ENCODE data around the gene MCC. TPM values are rescaled to one million over a fixed set of nuclear protein-coding genes. Genes with fewer than 3 reads are reported as not detected.
"Not testable (repeated sequence)": the region's sequence is repeated elsewhere in the genome, so short reads cannot be mapped to it uniquely, and the experiment has no call there.

Gene MCC
- total RNA-seq, 2 experiments from 2014 or later: 2.9 to 3.3 TPM

DNA sequence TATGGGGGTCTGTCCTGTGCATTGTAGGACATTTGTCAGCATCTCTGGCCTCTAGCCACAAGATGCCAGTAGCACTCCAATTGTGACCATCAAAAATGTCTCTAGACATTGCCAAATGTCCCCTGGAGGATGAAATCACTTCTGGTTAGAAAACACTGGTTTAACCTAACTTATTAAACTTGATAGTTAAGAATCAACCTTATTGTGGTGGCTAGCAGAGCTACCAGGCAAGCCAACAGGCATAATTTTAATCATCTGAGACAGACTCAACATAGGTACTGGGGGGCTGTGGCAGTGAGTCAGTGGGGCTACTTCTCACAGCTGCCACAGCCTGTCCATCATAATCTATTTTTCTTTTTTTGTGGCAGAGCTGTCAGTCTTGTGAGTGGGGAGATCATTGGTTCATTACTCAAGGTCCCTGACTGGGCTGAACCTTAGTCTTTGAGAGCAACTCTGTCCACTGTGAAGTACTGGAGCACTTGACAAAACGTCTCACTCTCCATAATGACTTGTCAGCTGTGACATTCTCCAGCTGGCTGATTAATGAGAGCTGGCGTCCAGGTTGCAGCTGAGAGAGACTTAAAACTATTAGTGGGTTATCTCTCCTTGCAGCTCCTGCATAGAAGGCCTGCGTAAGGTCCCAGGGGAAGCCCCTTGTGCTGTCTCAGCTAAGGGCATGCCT is 403.7 kb downstream of the MCC start:
- Mint-ChIP-seq H3K27ac (no peak overlapping the region), H3K4me1 (no peaks in the 10 kb centered on the region), H3K4me3 (no peak overlapping the region), H3K27me3 (no peaks in the 10 kb centered on the region), H3K9me3 (no peaks in the 10 kb centered on the region), H3K36me3 (ENCODE audit: low read depth) (no peaks in the 10 kb centered on the region)
- ChIA-PET POLR2A (no interaction called here), CTCF (no interaction called here)
- no peak for DNase-seq

DNA sequence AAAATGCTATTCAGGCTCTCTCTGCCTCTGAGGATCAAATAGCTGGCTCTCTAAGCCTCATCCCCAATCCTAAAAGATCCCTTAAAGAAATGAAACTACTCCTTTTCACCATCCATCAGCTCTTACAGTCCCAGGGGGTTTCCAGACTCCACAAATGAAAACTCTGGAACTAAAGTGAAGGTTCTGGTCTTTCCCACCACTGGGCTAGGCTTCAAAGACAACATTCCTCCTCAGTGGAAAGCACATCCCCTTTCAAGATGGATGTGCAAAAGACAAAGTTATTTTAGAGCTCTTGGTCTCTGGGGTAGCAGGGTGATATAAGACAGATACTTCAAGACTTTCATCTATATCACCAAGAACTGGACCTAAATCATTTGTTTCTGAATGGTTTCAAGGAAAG is 404.8 kb downstream of the MCC start:
- Mint-ChIP-seq H3K4me3 (no peak overlapping the region), H3K9me3 (no peaks in the 10 kb centered on the region), H3K4me1 (no peaks in the 10 kb centered on the region), H3K27me3 (no peaks in the 10 kb centered on the region), H3K36me3 (ENCODE audit: low read depth) (no peaks in the 10 kb centered on the region), H3K27ac (no peak overlapping the region)
- ChIA-PET POLR2A (no interaction called here), CTCF (no interaction called here)
- no peak for DNase-seq

DNA sequence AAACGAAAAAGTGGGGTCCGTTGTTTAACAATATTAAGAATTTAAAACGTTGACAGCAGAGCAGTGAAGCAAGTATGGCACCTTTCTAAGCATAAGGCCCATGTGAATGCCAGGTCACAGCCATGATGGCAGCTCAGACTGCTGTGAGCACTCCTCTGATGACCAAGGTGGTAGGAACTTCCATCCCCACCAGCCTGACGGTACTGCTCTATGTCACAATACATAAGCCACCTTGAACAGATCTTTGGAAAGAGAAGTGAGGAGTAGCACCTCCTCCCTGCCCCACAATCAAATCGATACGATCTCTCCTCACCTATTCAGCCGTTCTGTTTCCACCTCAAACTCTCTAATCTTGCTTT is 405.7 kb downstream of the MCC start:
- Mint-ChIP-seq H3K9me3 (peaks cover under 1% of the 10 kb centered on the region), H3K27me3 (peaks cover under 1% of the 10 kb centered on the region), H3K36me3 (ENCODE audit: low read depth) (peaks cover under 1% of the 10 kb centered on the region), H3K4me1 (no peaks in the 10 kb centered on the region), H3K27ac (no peak overlapping the region), H3K4me3 (no peak overlapping the region)
- POLR2A ChIA-PET: no interaction called here
- no peak for DNase-seq
- CTCF ChIA-PET: no interaction called here

DNA sequence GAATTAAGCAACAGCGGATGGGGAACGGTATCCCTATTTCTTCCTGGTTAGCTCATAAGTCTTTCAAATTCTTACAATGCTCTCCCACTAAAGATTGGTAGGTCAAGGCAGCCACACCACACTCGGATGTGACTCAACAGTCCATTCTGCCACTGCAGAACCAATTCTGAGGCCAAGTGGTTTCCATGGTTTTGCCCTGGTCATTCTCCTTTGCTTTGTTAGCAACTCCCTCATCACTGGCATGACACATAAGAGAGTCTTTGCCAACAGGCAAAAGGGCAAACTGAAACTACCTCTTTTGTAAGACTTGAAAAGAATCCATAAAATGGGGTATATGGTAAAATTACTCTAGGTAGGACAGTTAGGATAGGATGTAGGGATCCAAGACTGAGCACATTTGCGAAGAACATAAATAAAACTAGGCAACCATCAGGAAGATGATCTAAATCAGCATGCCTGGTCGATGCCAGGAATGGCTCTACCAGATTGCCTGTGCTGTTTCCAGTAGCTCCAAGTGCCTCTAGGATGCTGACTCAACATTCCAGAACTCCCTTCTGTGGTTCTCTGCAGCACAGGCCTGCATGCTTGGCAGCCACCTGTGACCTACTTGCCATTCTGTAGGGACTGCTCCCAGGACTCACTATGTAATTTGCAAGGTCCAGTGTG is 406.2 kb downstream of the MCC start:
- peaks cover 5% of the 10 kb centered on the region for H3K36me3 Mint-ChIP-seq (ENCODE audit: low read depth)
- no peak overlapping the region for H3K4me3 Mint-ChIP-seq
- CTCF ChIA-PET: no interaction called here
- no peak overlapping the region for H3K27ac Mint-ChIP-seq
- peaks cover 6% of the 10 kb centered on the region for H3K27me3 Mint-ChIP-seq
- no peak for DNase-seq
- H3K9me3 Mint-ChIP-seq: peaks cover 2% of the 10 kb centered on the region
- H3K4me1 Mint-ChIP-seq: no peaks in the 10 kb centered on the region
- POLR2A ChIA-PET: no interaction called here

DNA sequence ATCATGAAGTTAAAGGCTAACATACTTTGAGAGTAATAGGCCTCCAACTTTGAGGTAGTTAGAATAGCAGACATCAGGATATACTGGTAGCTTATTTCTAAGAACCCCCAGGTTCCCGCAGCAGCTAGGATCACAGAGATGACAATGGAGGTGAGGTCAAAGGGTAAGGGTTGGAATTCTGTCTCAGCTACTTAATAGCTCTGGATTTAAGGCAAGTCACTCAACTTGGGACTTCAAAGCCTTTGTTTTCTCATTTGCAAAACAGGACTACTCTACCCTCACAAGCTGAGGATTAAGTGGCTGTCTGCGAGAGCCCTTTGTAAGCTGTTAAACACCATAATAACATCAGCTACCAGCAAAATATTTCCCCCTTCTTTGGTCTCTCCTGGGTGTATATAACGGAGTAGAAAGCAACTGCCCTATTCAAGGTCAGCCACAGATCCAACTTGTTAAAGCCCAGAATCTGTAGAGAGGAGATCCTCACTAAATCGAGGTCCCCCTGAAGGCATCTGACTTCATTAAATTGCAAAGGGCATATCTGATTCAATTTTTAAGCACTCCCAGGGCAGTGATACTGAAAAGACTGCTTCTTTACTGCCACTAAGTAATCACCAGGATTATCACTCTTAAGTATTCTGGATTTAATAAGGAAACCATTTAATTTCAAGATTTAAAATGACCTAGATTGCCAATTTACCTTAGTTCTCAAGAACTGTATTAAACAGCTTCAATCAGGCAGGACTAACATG is 407.0 kb downstream of the MCC start:
- Mint-ChIP-seq H3K27me3 (peaks cover 6% of the 10 kb centered on the region), H3K4me1 (no peaks in the 10 kb centered on the region), H3K36me3 (ENCODE audit: low read depth) (peaks cover 5% of the 10 kb centered on the region), H3K27ac (no peak overlapping the region), H3K9me3 (peaks cover 2% of the 10 kb centered on the region), H3K4me3 (no peak overlapping the region)
- no peak for DNase-seq
- ChIA-PET POLR2A (no interaction called here), CTCF (interaction anchor here (0.6 to 0.7 kb wide), 2 partner anchors 46 to 273 kb away, joined by 5 to 6 read pairs; no protein-coding TSS in a partner anchor)

DNA sequence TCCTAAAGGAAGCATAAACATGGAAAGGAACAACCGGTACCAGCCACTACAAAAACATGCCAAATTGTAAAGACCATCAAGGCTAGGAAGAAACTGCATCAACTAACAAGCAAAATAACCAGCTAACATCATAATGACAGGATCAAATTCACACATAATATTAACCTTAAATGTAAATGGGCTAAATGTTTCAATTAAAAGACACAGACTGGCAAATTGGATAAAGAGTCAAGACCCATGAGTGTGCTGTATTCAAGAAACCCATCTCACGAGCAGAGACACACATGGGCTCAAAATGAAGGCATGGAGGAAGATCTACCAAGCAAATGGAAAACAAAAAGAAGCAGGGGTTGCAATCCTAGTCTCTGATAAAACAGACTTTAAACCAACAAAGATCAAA is 411.6 kb downstream of the MCC start:
- H3K36me3 Mint-ChIP-seq (ENCODE audit: low read depth); H3K4me3 Mint-ChIP-seq; CTCF ChIA-PET; H3K9me3 Mint-ChIP-seq; POLR2A ChIA-PET; H3K27ac Mint-ChIP-seq; H3K27me3 Mint-ChIP-seq; DNase-seq: not testable (repeated sequence)
- H3K4me1 Mint-ChIP-seq: peaks cover 17% of the 10 kb centered on the region

DNA sequence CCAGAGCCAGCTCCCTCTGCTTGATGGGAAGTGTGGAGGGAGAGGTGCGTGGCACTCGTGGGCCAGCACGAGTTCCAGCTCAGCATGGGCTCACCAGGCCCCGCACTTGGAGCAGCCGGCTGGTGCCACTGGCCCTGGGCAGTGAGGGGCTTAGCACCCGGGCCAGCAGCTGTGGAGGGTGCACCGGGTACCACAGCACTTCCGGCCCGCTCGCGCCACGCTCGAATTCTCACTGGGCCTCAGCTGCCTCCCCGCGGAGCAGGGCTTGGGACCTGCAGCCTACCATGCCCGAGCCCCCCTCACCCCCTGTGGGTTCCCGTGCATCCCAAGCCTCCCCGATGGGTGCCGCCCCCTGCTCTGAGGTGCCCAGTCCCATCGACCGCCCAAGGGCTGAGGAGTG is 413.2 kb downstream of the MCC start:
- Mint-ChIP-seq H3K36me3 (ENCODE audit: low read depth) (peaks cover 8% of the 10 kb centered on the region), H3K4me1 (peaks cover 17% of the 10 kb centered on the region), H3K4me3 (no peak overlapping the region), H3K9me3 (peaks cover 2% of the 10 kb centered on the region), H3K27me3 (peaks cover 6% of the 10 kb centered on the region), H3K27ac (no peak overlapping the region)
- DNase-seq: no peak
- POLR2A ChIA-PET: no interaction called here
- CTCF ChIA-PET: no interaction called here

DNA sequence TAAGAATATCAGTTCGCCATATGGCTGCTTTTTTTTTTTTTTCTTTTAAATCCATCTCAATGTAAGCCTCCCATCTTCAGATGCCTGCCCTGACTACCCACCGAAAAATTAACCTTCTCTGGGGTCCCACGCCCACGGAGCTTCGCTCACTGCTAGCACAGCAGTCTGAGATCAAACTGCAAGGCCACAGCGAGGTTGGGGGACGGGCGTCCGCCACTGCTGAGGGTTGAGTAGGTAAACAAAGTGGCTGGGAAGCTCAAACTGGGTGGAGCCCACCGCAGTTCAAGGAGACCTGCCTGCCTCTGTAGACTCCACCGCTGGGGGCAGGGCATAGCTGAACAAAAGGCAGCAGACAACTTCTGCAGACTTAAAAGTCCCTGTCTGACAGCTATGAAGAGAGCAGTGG is 414.6 kb downstream of the MCC start:
- H3K27me3 Mint-ChIP-seq; POLR2A ChIA-PET; H3K36me3 Mint-ChIP-seq (ENCODE audit: low read depth); H3K9me3 Mint-ChIP-seq; H3K4me3 Mint-ChIP-seq: not testable (repeated sequence)
- H3K27ac Mint-ChIP-seq: peak overlapping the region; percentile 65
- peak; percentile 42 for DNase-seq
- CTCF ChIA-PET: interaction anchor here (0.8 to 1.5 kb wide), 2 partner anchors 9 to 58 kb away, joined by 3 to 4 read pairs; no protein-coding TSS in a partner anchor
- H3K4me1 Mint-ChIP-seq: peaks cover 17% of the 10 kb centered on the region

DNA sequence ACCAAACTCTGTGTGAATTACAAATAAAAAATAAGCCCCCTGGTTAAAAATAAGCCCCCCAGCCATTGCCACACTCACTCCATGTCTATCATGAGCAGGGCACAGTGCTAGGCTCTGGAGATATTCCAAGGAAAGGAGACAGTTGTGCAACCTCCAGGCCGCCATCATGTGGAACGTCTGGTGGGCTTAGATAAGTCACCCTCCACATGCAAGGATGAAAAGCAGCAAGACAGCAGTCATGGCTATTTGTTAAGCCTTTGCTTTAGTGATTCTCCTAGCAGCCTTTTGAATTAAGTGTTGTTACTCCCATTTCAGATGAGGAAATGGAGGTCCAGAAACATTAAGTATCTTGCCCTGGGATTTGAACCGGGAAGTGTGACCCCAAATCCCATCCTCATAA is 416.9 kb downstream of the MCC start:
- CTCF ChIA-PET: interaction anchor here (0.7 kb wide), 1 partner anchor 11 kb away, joined by 3 read pairs; no protein-coding TSS in a partner anchor
- POLR2A ChIA-PET: no interaction called here
- DNase-seq: no peak
- H3K9me3 Mint-ChIP-seq: no peaks in the 10 kb centered on the region
- H3K36me3 Mint-ChIP-seq (ENCODE audit: low read depth): peaks cover 3% of the 10 kb centered on the region
- peaks cover 17% of the 10 kb centered on the region for H3K4me1 Mint-ChIP-seq
- no peaks in the 10 kb centered on the region for H3K27me3 Mint-ChIP-seq
- H3K4me3 Mint-ChIP-seq: no peak overlapping the region
- no peak overlapping the region for H3K27ac Mint-ChIP-seq

DNA sequence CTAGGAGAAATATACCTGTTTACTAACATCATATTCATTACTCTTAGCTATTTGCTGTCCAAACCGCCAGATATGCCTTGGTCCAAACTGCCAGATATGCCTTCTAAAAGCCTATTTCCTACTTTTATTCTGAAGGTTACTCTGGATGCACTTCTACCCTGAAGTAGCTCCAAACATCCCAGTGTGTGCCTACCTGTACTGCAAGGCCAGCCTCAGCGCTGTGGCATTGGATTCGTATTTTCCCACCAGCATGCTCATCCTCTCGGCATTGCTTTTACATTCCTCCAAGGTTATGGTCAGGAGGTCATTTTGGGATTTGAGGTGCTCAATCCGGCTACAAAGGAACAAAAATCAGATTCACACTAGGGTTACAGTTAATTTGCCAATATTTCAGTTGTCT is 417.4 kb downstream of the MCC start:
- CTCF ChIA-PET: no interaction called here
- H3K27ac Mint-ChIP-seq: no peak overlapping the region
- peaks cover 3% of the 10 kb centered on the region for H3K36me3 Mint-ChIP-seq (ENCODE audit: low read depth)
- no peak for DNase-seq
- peaks cover 17% of the 10 kb centered on the region for H3K4me1 Mint-ChIP-seq
- H3K9me3 Mint-ChIP-seq: no peaks in the 10 kb centered on the region
- POLR2A ChIA-PET: no interaction called here
- H3K27me3 Mint-ChIP-seq: no peaks in the 10 kb centered on the region
- no peak overlapping the region for H3K4me3 Mint-ChIP-seq

DNA sequence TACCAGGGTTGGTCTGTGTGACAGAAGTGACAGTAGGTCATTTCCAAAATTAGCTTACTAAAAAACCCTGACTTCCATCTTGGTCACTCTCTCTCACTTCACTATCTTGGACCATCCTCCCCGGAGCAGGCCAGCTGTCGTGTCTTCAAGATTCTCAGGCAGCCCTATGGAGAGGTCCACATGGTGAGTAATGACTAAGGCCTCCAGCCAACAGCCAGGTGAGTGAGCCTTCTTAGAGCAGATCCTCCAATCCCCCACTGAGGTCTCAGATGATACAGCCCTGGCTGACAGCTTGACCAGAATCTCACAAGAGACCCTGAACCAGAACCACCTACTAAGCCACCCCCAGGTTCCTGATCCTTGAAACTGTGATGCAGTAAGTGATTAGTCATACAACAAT is 419.7 kb downstream of the MCC start:
- peaks cover 11% of the 10 kb centered on the region for H3K4me1 Mint-ChIP-seq
- POLR2A ChIA-PET: no interaction called here
- H3K4me3 Mint-ChIP-seq: no peak overlapping the region
- no peaks in the 10 kb centered on the region for H3K36me3 Mint-ChIP-seq (ENCODE audit: low read depth)
- no peak overlapping the region for H3K27ac Mint-ChIP-seq
- no peaks in the 10 kb centered on the region for H3K27me3 Mint-ChIP-seq
- DNase-seq: no peak
- no peaks in the 10 kb centered on the region for H3K9me3 Mint-ChIP-seq
- CTCF ChIA-PET: interaction anchor here (1.1 to 1.8 kb wide), 2 partner anchors 10 to 15 kb away, joined by 3 to 5 read pairs; no protein-coding TSS in a partner anchor

DNA sequence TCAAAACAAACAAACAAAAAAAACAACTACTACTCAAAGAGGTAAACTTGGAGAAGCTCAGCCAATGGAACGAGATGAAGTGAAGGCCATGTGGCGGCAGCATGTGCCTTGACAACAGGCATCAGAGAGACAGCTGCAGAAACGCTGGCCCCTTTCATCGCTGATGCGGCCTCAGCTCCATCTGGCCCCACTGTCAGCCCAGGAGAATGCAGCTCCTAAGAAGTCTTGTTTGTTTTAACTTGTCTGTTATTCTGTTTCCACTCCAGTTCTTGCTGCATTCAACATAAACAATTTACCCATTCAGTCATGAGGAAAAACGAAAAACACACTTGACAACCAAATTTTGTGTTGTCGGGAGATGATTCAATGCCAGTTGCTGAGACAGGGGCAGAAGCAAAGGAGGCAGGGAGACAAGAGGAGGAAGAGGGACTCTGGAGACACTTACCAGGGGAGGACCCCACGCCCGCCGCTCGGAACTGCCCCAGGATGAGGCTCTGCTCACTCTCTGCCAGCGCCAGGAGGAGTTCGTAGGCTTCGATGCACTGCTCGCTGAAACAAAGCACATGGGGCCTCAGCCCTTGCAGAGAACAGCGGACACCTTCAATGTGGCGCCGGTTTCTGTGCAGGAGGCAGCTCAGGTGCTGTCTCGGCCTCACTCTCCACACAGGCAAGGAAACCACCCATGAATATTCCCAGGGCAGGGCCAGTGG is 420.5 kb downstream of the MCC start:
- Mint-ChIP-seq H3K9me3 (no peaks in the 10 kb centered on the region), H3K36me3 (ENCODE audit: low read depth) (no peaks in the 10 kb centered on the region), H3K27ac (no peak overlapping the region), H3K4me3 (no peak overlapping the region), H3K4me1 (peaks cover 11% of the 10 kb centered on the region), H3K27me3 (no peaks in the 10 kb centered on the region)
- CTCF ChIA-PET: interaction anchor here (1.1 kb wide), 1 partner anchor 9 kb away, joined by 3 read pairs; no protein-coding TSS in a partner anchor
- POLR2A ChIA-PET: no interaction called here
- no peak for DNase-seq

DNA sequence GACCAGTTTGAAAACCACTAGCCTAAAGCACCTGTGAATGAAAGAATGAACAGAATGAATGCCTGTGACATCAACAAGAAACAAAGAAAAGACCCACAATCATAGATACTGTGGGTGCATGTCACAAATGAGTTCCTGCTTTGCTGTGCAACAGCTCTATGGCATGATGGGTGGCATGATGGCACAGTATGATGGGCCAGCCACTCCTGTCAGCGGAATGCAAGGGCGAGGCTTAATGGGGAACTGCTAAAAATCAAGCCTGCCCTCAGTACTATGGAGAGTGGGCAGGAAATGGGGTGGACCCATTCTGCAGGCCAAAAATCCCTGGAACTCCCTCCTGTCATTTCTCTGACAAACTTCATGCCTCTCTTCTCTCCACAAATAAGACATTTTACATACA is 422.6 kb downstream of the MCC start:
- peaks cover 24% of the 10 kb centered on the region for H3K4me1 Mint-ChIP-seq
- H3K9me3 Mint-ChIP-seq: no peaks in the 10 kb centered on the region
- no peak for DNase-seq
- no peak overlapping the region for H3K27ac Mint-ChIP-seq
- no peaks in the 10 kb centered on the region for H3K36me3 Mint-ChIP-seq (ENCODE audit: low read depth)
- H3K4me3 Mint-ChIP-seq: no peak overlapping the region
- ChIA-PET CTCF (no interaction called here), POLR2A (no interaction called here)
- H3K27me3 Mint-ChIP-seq: no peaks in the 10 kb centered on the region

Measured in activated CD4-positive, alpha-beta T cell treated with anti-CD3 and anti-CD28 coated beads, Interleukin-2, amount 10 ng/mL, durations not matched to agents 7 days and 5 days (primary cell).